ENCODE data around the gene PITPNM2. TPM values are rescaled to one million over a fixed set of nuclear protein-coding genes. Genes with fewer than 3 reads are reported as not detected.
A peak's percentile ranks its signal among the peaks of the same experiment; 100 is the strongest.
"Not testable (repeated sequence)": the region's sequence is repeated elsewhere in the genome, so short reads cannot be mapped to it uniquely, and the experiment has no call there.

PITPNM2 gene
- total RNA-seq, 2 experiments from 2014 or later: 37.3 to 38.3 TPM

GRCh38 chr12:123106640-123107359, 44.1 kb downstream of the PITPNM2 start:
- DNase-seq: peak in 13 of 14 experiments; percentile 28 to 84 (median 57)
- Histone ChIP-seq H3K36me3 (ENCODE audit: insufficient read depth, low read length) (peaks cover 4% of the 10 kb centered on the region), H3K4me1 (ENCODE audit: insufficient read depth, low read length) (peaks cover 53% of the 10 kb centered on the region), H3K4me3 (ENCODE audit: low read length) (peak overlapping the region; percentile 29), H3K27ac (ENCODE audit: low read depth in 1 of 2, low read length in 2 of 2) (peak overlapping the region; percentile 56 to 85), H3K9me3 (ENCODE audit: control insufficient read depth in 1 of 2, insufficient read depth in 1 of 2, low read length in 2 of 2) (no peaks in the 10 kb centered on the region), H3K27me3 (ENCODE audit: control insufficient read depth in 1 of 2, insufficient read depth in 2 of 2, low read length in 2 of 2) (no peaks in the 10 kb centered on the region)
- no peaks in the 10 kb centered on the region for H3K9me3 Mint-ChIP-seq
- H3K36me3 Mint-ChIP-seq (ENCODE audit: low read depth): peaks cover 25% of the 10 kb centered on the region
- no peaks in the 10 kb centered on the region for H3K27me3 Mint-ChIP-seq
- intact Hi-C loops (cut with DNase I, micrococcal nuclease): no loop called here
- peak; percentile 94 for ATAC-seq (ENCODE audit: poor library complexity)
- TF ChIP-seq CTCF (IDR thresholded peaks at IDR 0.05): no peak
- ChIA-PET CTCF (interaction anchor here (0.7 to 1.7 kb wide), 4 partner anchors 25 to 126 kb away, joined by 3 to 8 read pairs (median 3); partner anchors contain the start of genes MPHOSPH9 and MTRFR), POLR2A (interaction anchor here (0.6 to 4.5 kb wide), 16 partner anchors 9 to 579 kb away, joined by 3 to 58 read pairs (median 4); partner anchors contain the start of genes KNTC1, MPHOSPH9, MTRFR and OGFOD2)
- H3K4me3 Mint-ChIP-seq: peak overlapping the region; percentile 66
- H3K27ac Mint-ChIP-seq: peak overlapping the region; percentile 98
- peaks cover 64% of the 10 kb centered on the region for H3K4me1 Mint-ChIP-seq (ENCODE audit: low read depth)

- ChIA-PET POLR2A (interaction anchor here (0.7 to 4.5 kb wide), 3 partner anchors 16 to 34 kb away, joined by 3 to 58 read pairs (median 24); no protein-coding TSS in a partner anchor), CTCF (interaction anchor here (1.1 kb wide), 1 partner anchor 12 kb away, joined by 3 read pairs; no protein-coding TSS in a partner anchor)
- no peak for ATAC-seq (ENCODE audit: poor library complexity)
- H3K36me3 Mint-ChIP-seq (ENCODE audit: low read depth): peaks cover 25% of the 10 kb centered on the region
- H3K9me3 ChIP-seq (ENCODE audit: control insufficient read depth in 1 of 2, insufficient read depth in 1 of 2, low read length in 2 of 2): no peaks in the 10 kb centered on the region
- H3K27me3 Mint-ChIP-seq: no peaks in the 10 kb centered on the region
- H3K4me3 Mint-ChIP-seq: peak overlapping the region; percentile 51
- no peak for TF ChIP-seq CTCF (IDR thresholded peaks at IDR 0.05)
- H3K4me3 ChIP-seq (ENCODE audit: low read length): no peak overlapping the region
- no peak for DNase-seq
- peak overlapping the region; percentile 98 for H3K27ac Mint-ChIP-seq
- H3K9me3 Mint-ChIP-seq: no peaks in the 10 kb centered on the region
- intact Hi-C loops (cut with DNase I, micrococcal nuclease): no loop called here
- H3K4me1 Mint-ChIP-seq (ENCODE audit: low read depth): peaks cover 68% of the 10 kb centered on the region
- H3K27me3 ChIP-seq (ENCODE audit: control insufficient read depth in 1 of 2, insufficient read depth in 2 of 2, low read length in 2 of 2): no peaks in the 10 kb centered on the region
- peaks cover 52% of the 10 kb centered on the region for H3K4me1 ChIP-seq (ENCODE audit: insufficient read depth, low read length)
- peaks cover 4% of the 10 kb centered on the region for H3K36me3 ChIP-seq (ENCODE audit: insufficient read depth, low read length)
- H3K27ac ChIP-seq (ENCODE audit: low read depth in 1 of 2, low read length in 2 of 2): no peak overlapping the region
These were observed 45.6 kb downstream of the PITPNM2 start for GRCh38 chr12:123105211-123105826.

GRCh38 chr12:123104809-123105208, 46.1 kb downstream of the PITPNM2 start:
- H3K27ac Mint-ChIP-seq: peak overlapping the region; percentile 98
- H3K4me3 ChIP-seq (ENCODE audit: low read length): no peak overlapping the region
- intact Hi-C loops (cut with DNase I, micrococcal nuclease): no loop called here
- H3K27ac ChIP-seq (ENCODE audit: low read depth in 1 of 2, low read length in 2 of 2): no peak overlapping the region
- DNase-seq (no peak), ATAC-seq (ENCODE audit: poor library complexity) (no peak)
- H3K36me3 Mint-ChIP-seq (ENCODE audit: low read depth): peaks cover 25% of the 10 kb centered on the region
- peaks cover 68% of the 10 kb centered on the region for H3K4me1 Mint-ChIP-seq (ENCODE audit: low read depth)
- H3K27me3 Mint-ChIP-seq: no peaks in the 10 kb centered on the region
- CTCF ChIA-PET: interaction anchor here (1.1 kb wide), 1 partner anchor 12 kb away, joined by 3 read pairs; no protein-coding TSS in a partner anchor
- H3K4me3 Mint-ChIP-seq: no peak overlapping the region
- TF ChIP-seq CTCF (IDR thresholded peaks at IDR 0.05): no peak
- H3K4me1 ChIP-seq (ENCODE audit: insufficient read depth, low read length): peaks cover 52% of the 10 kb centered on the region
- no peaks in the 10 kb centered on the region for H3K9me3 Mint-ChIP-seq
- H3K27me3 ChIP-seq (ENCODE audit: control insufficient read depth in 1 of 2, insufficient read depth in 2 of 2, low read length in 2 of 2): no peaks in the 10 kb centered on the region
- POLR2A ChIA-PET: interaction anchor here (0.7 to 4.5 kb wide), 3 partner anchors 17 to 34 kb away, joined by 3 to 58 read pairs (median 24); no protein-coding TSS in a partner anchor
- no peaks in the 10 kb centered on the region for H3K9me3 ChIP-seq (ENCODE audit: control insufficient read depth in 1 of 2, insufficient read depth in 1 of 2, low read length in 2 of 2)
- peaks cover 4% of the 10 kb centered on the region for H3K36me3 ChIP-seq (ENCODE audit: insufficient read depth, low read length)

GRCh38 chr12:123104094-123104493, 46.8 kb downstream of the PITPNM2 start:
- intact Hi-C loops (cut with DNase I, micrococcal nuclease); H3K9me3 Mint-ChIP-seq; DNase-seq; H3K27me3 ChIP-seq (ENCODE audit: control insufficient read depth in 1 of 2, insufficient read depth in 2 of 2, low read length in 2 of 2); CTCF ChIA-PET; H3K27ac ChIP-seq (ENCODE audit: low read depth in 1 of 2, low read length in 2 of 2); H3K36me3 ChIP-seq (ENCODE audit: insufficient read depth, low read length); H3K4me3 ChIP-seq (ENCODE audit: low read length); ATAC-seq (ENCODE audit: poor library complexity); H3K27ac Mint-ChIP-seq; H3K27me3 Mint-ChIP-seq; H3K4me3 Mint-ChIP-seq; H3K9me3 ChIP-seq (ENCODE audit: control insufficient read depth in 1 of 2, insufficient read depth in 1 of 2, low read length in 2 of 2): not testable (repeated sequence)
- H3K4me1 Mint-ChIP-seq (ENCODE audit: low read depth): peaks cover 68% of the 10 kb centered on the region
- POLR2A ChIA-PET: interaction anchor here (1.2 to 4.5 kb wide), 3 partner anchors 11 to 17 kb away, joined by 4 to 58 read pairs (median 13); no protein-coding TSS in a partner anchor
- peaks cover 52% of the 10 kb centered on the region for H3K4me1 ChIP-seq (ENCODE audit: insufficient read depth, low read length)
- H3K36me3 Mint-ChIP-seq (ENCODE audit: low read depth): peaks cover 25% of the 10 kb centered on the region
